Neuronal stem cell (in vitro differentiated cells): ENCODE results near the gene MCC.

ENCODE experiments used
- DNase-seq: peaks from one replicate; pipeline ENCODE4 v3.0.0-alpha.2; 2013; ENCODE audit warnings: low spot score
- H2AFZ ChIP-seq: one replicate; pipeline ENCODE4 v1.6.1; 2013; ENCODE audit warnings: mild to moderate bottlenecking, low read length, inconsistent platforms
- H2AK5ac ChIP-seq: 2 replicates; pipeline ENCODE4 v1.6.1; 2013; ENCODE audit warnings: low read depth, mild to moderate bottlenecking, inconsistent platforms, low read length, moderate library complexity, mixed read lengths
- H2BK120ac ChIP-seq: 2 replicates; pipeline ENCODE4 v1.6.1; 2013; ENCODE audit warnings: low read depth, mild to moderate bottlenecking, inconsistent platforms, low read length, moderate library complexity, mixed read lengths
- H2BK12ac ChIP-seq: one replicate; pipeline ENCODE4 v1.6.1; 2013; ENCODE audit warnings: low read length, inconsistent platforms
- H2BK15ac ChIP-seq: 2 replicates; pipeline ENCODE4 v1.6.1; 2013; ENCODE audit warnings: mild to moderate bottlenecking, low read length, inconsistent platforms, mixed read lengths
- H2BK5ac ChIP-seq: one replicate; pipeline ENCODE4 v1.6.1; 2013; ENCODE audit warnings: inconsistent platforms, mild to moderate bottlenecking, low read length, moderate library complexity
- H3K14ac ChIP-seq: one replicate; pipeline ENCODE4 v1.6.1; 2013; ENCODE audit warnings: low read length, inconsistent platforms
- H3K18ac ChIP-seq: 2 replicates; pipeline ENCODE4 v1.6.1; 2013; ENCODE audit warnings: low read length, inconsistent platforms
- H3K23ac ChIP-seq: 2 replicates; pipeline ENCODE4 v1.6.1; 2013; ENCODE audit warnings: low read depth, mild to moderate bottlenecking, mixed read lengths, low read length, inconsistent platforms; ENCODE audit not compliant: poor library complexity
- H3K27ac ChIP-seq: replicated peaks from 3 replicates; pipeline ENCODE4 v1.5.1; 2013; ENCODE audit warnings: low read length, inconsistent platforms
- H3K27me3 ChIP-seq, 3 experiments: 2 replicates each; pipeline ENCODE4 v1.6.1; 2013; ENCODE audit warnings: low read length in 3 of 3, mild to moderate bottlenecking in 2 of 3, inconsistent platforms in 1 of 3, low read depth in 1 of 3, mixed read lengths in 1 of 3, moderate library complexity in 1 of 3; ENCODE audit not compliant: control insufficient read depth in 3 of 3, insufficient read depth in 3 of 3
- H3K36me3 ChIP-seq, 2 donors: replicated peaks in 1 of 2; 2 replicates each; pipeline ENCODE4 v1.6.1; 2013; ENCODE audit warnings: low read length in 2 of 2; ENCODE audit not compliant: control insufficient read depth in 2 of 2, insufficient read depth in 2 of 2
- H3K4ac ChIP-seq: 2 replicates; pipeline ENCODE4 v1.6.1; 2013; ENCODE audit warnings: inconsistent platforms, mild to moderate bottlenecking, low read length, moderate library complexity
- H3K4me1 ChIP-seq, 2 donors: 1 replicate in 1 of 2; 2 replicates in 1 of 2; pipeline ENCODE4 v1.6.1; 2013; ENCODE audit warnings: low read length in 2 of 2, low read depth in 1 of 2; ENCODE audit not compliant: control insufficient read depth in 2 of 2, insufficient read depth in 1 of 2
- H3K4me2 ChIP-seq: one replicate; pipeline ENCODE4 v1.6.1; 2013; ENCODE audit warnings: mild to moderate bottlenecking, low read length, inconsistent platforms; ENCODE audit not compliant: insufficient read depth, poor library complexity, severe bottlenecking
- H3K4me3 ChIP-seq, 2 donors: 2 replicates each; pipeline ENCODE4 v1.5.1; 2013; ENCODE audit warnings: low read length in 2 of 2, mild to moderate bottlenecking in 2 of 2, inconsistent platforms in 1 of 2, moderate library complexity in 1 of 2
- H3K79me1 ChIP-seq: one replicate; pipeline ENCODE4 v1.6.1; 2013; ENCODE audit warnings: low read depth, mild to moderate bottlenecking, inconsistent platforms, low read length, moderate library complexity
- H3K9ac ChIP-seq: one replicate; pipeline ENCODE4 v1.6.1; 2013; ENCODE audit warnings: mild to moderate bottlenecking, low read depth, low read length, inconsistent platforms; ENCODE audit not compliant: poor library complexity
- H3K9me3 ChIP-seq, 2 donors: replicated peaks in 1 of 2; 2 replicates each; pipeline versions ENCODE3 to v1.6.1; 2013; ENCODE audit warnings: low read length in 2 of 2, mild to moderate bottlenecking in 2 of 2, inconsistent platforms in 1 of 2, low read depth in 1 of 2, mixed read lengths in 1 of 2, moderate library complexity in 1 of 2; ENCODE audit not compliant: control insufficient read depth in 2 of 2, insufficient read depth in 1 of 2
- H4K8ac ChIP-seq: one replicate; pipeline ENCODE4 v1.6.1; 2013; ENCODE audit warnings: low read depth, mild to moderate bottlenecking, inconsistent platforms, low read length, moderate library complexity
- H4K91ac ChIP-seq: one replicate; pipeline ENCODE4 v1.6.1; 2013; ENCODE audit warnings: low read length, low read depth, mild to moderate bottlenecking, inconsistent platforms; ENCODE audit not compliant: poor library complexity
- WGBS, 2 donors: extraction: QIAGEN DNeasy Blood & Tissue Kit; methylation state at CpG; one replicate each; pipeline ENCODE4 v1.1.7; 2013; ENCODE audit warnings: missing lambda C conversion rate in 2 of 2, mixed read lengths in 1 of 2; ENCODE audit not compliant: insufficient read length in 2 of 2, insufficient replicate concordance in 1 of 2; ENCODE audit errors: extremely low coverage in 2 of 2; 5-methylcytosine and 5-hydroxymethylcytosine counted together

MCC gene

GRCh38 chr5:113062869-113063508 lies 425.3 kb downstream of the MCC start:
- Histone ChIP-seq H2BK15ac (no peak overlapping the region), H4K91ac (no peak overlapping the region), H3K4me3 (no peak overlapping the region), H2AFZ (no peak overlapping the region), H2BK12ac (no peak overlapping the region), H2BK120ac (no peak overlapping the region), H3K4me2 (no peak overlapping the region), H2BK5ac (no peak overlapping the region), H3K4ac (no peak overlapping the region), H2AK5ac (no peak overlapping the region), H3K9ac (no peak overlapping the region), H3K18ac (no peak overlapping the region), H3K4me1 (peaks cover 6 to 19% of the 10 kb centered on the region in 2 donors), H3K23ac (no peak overlapping the region), H3K79me1 (no peaks in the 10 kb centered on the region), H3K27ac (no peak overlapping the region), H3K36me3 (peaks cover 0 to 17% of the 10 kb centered on the region in 2 donors), H3K27me3 (no peaks in the 10 kb centered on the region), H3K14ac (no peak overlapping the region), H4K8ac (no peak overlapping the region), H3K9me3 (no peaks in the 10 kb centered on the region)
- no peak for DNase-seq
- WGBS, 2 donors, result no CpG with 5 or more reads among the region's 6 CpGs

GRCh38 chr5:113061846-113062780 lies 426.1 kb downstream of the MCC start:
- Histone ChIP-seq H3K36me3 (peaks cover 0 to 17% of the 10 kb centered on the region in 2 donors), H4K91ac (no peak overlapping the region), H3K79me1 (no peaks in the 10 kb centered on the region), H3K27me3 (no peaks in the 10 kb centered on the region), H3K9me3 (no peaks in the 10 kb centered on the region), H3K4ac (no peak overlapping the region), H2BK5ac (no peak overlapping the region), H3K27ac (no peak overlapping the region), H3K4me3 (no peak overlapping the region), H2BK15ac (no peak overlapping the region), H2AK5ac (no peak overlapping the region), H3K9ac (no peak overlapping the region), H3K4me1 (peaks cover 9 to 22% of the 10 kb centered on the region in 2 donors), H3K4me2 (no peak overlapping the region), H3K18ac (no peak overlapping the region), H2BK12ac (no peak overlapping the region), H2BK120ac (no peak overlapping the region), H3K23ac (no peak overlapping the region), H2AFZ (no peak overlapping the region), H4K8ac (no peak overlapping the region), H3K14ac (no peak overlapping the region)
- DNase-seq, result no peak
- WGBS, 2 donors, result no CpG with 5 or more reads among the region's 5 CpGs

- H3K4me1 ChIP-seq, result peaks cover 11 to 22% of the 10 kb centered on the region in 2 donors
- no CpG with 5 or more reads among the region's 4 CpGs for WGBS, 2 donors
These were observed 427.7 kb downstream of the MCC start for GRCh38 chr5:113060408-113061025.

More at GRCh38 chr5:113060408-113061025, 427.7 kb downstream of the MCC start:
- H4K8ac ChIP-seq, result no peak overlapping the region
- H3K9me3 ChIP-seq, result no peaks in the 10 kb centered on the region
- H2AK5ac ChIP-seq, result no peak overlapping the region
- H3K4me2 ChIP-seq, result no peak overlapping the region
- DNase-seq, result no peak
- no peak overlapping the region for H4K91ac ChIP-seq
- H3K27ac ChIP-seq, result no peak overlapping the region
- H3K18ac ChIP-seq, result no peak overlapping the region
- no peak overlapping the region for H3K4ac ChIP-seq
- H2BK120ac ChIP-seq, result no peak overlapping the region
- H3K23ac ChIP-seq, result no peak overlapping the region
- H2AFZ ChIP-seq, result no peak overlapping the region
- H3K79me1 ChIP-seq, result no peaks in the 10 kb centered on the region
- no peaks in the 10 kb centered on the region for H3K27me3 ChIP-seq
- H3K14ac ChIP-seq, result no peak overlapping the region
- H3K4me3 ChIP-seq, result no peak overlapping the region
- no peak overlapping the region for H3K9ac ChIP-seq
- no peak overlapping the region for H2BK12ac ChIP-seq
- peaks cover 0 to 17% of the 10 kb centered on the region in 2 donors for H3K36me3 ChIP-seq
- H2BK5ac ChIP-seq, result no peak overlapping the region
- H2BK15ac ChIP-seq, result no peak overlapping the region
